OCI-LY1 (cell line): Measurements from ENCODE around the gene PDE8A.

Source experiments
- H2AFZ ChIP-seq: fragments of 200-600 bp; sonication (generic), shearing (Covaris generic); 2 replicates; pipeline ENCODE4 v1.6.0; 2014; ENCODE audit warnings: antibody characterized with exemption, mild to moderate bottlenecking, low read length
- H3F3A ChIP-seq: fragments of 200-600 bp; sonication (generic), shearing (Covaris generic); 2 replicates; pipeline ENCODE4 v1.6.0; 2014; ENCODE audit warnings: mild to moderate bottlenecking, antibody characterized with exemption, low read length, moderate library complexity; ENCODE audit not compliant: insufficient read depth
- H3K27ac ChIP-seq: fragments of 200-600 bp; sonication (generic); 2 replicates; pipeline ENCODE4 v1.5.1; 2014; ENCODE audit warnings: low read length, mixed run types, mild to moderate bottlenecking, low read depth; ENCODE audit not compliant: poor library complexity, severe bottlenecking
- H3K27me3 ChIP-seq: fragments of 200-600 bp; sonication (generic); 2 replicates; pipeline ENCODE4 v1.6.0; 2014; ENCODE audit warnings: antibody characterized with exemption, mild to moderate bottlenecking, low read length, moderate library complexity; ENCODE audit not compliant: insufficient read depth
- H3K36me3 ChIP-seq: fragments of 200-600 bp; sonication (generic); 2 replicates; pipeline ENCODE4 v1.6.1; 2014; ENCODE audit warnings: mild to moderate bottlenecking, antibody characterized with exemption, low read length, moderate library complexity, mixed read lengths; ENCODE audit not compliant: insufficient read depth
- H3K4me1 ChIP-seq: fragments of 200-600 bp; sonication (generic); 2 replicates; pipeline ENCODE4 v1.5.1; 2014; ENCODE audit warnings: mild to moderate bottlenecking, low read length, moderate library complexity; ENCODE audit not compliant: insufficient read depth, severe bottlenecking
- H3K4me2 ChIP-seq: fragments of 200-600 bp; sonication (generic), shearing (Covaris generic); 2 replicates; pipeline ENCODE4 v1.6.1; 2014; ENCODE audit warnings: low read length
- H3K4me3 ChIP-seq: fragments of 200-600 bp; sonication (generic); 2 replicates; pipeline ENCODE4 v1.5.1; 2014; ENCODE audit warnings: low read length, low read depth, mild to moderate bottlenecking, mixed read lengths; ENCODE audit not compliant: poor library complexity, severe bottlenecking
- H3K79me2 ChIP-seq: fragments of 200-600 bp; shearing (Covaris generic); 2 replicates; pipeline ENCODE4 v1.6.1; 2016; ENCODE audit warnings: mixed run types, low read length, mixed read lengths; ENCODE audit not compliant: insufficient read depth
- H3K9ac ChIP-seq: fragments of 200-600 bp; sonication (generic), shearing (Covaris generic); 2 replicates; pipeline ENCODE4 v1.6.1; 2014; ENCODE audit warnings: mild to moderate bottlenecking, low read length, mixed read lengths
- H3K9me2 ChIP-seq: fragments of 200-600 bp; sonication (generic), shearing (Covaris generic); 2 replicates; pipeline ENCODE4 v1.6.1; 2014; ENCODE audit warnings: low read depth, mild to moderate bottlenecking, low read length, mixed read lengths
- H3K9me3 ChIP-seq: fragments of 200-600 bp; shearing (Covaris generic); 2 replicates; pipeline ENCODE4 v1.6.1; 2014; ENCODE audit warnings: low read length, mixed read lengths
- H4K20me1 ChIP-seq: fragments of 200-600 bp; sonication (generic), shearing (Covaris generic); 2 replicates; pipeline ENCODE4 v1.6.0; 2016; ENCODE audit warnings: mild to moderate bottlenecking, low read length; ENCODE audit not compliant: insufficient read depth
- EZH2 ChIP-seq: fragments of 200-600 bp; sonication (generic), shearing (Covaris generic); IDR thresholded peaks from 2 replicates; pipeline ENCODE4 v1.8.0; 2017; ENCODE audit warnings: borderline replicate concordance, mixed run types, mild to moderate bottlenecking, antibody characterized with exemption, low read length, moderate library complexity, mixed read lengths
- TF ChIP-seq, protein P1 (sequence below): fragments of 200-600 bp; sonication (generic), shearing (Covaris generic); IDR thresholded peaks from 2 replicates; pipeline ENCODE4 v1.5.1; 2017; ENCODE audit warnings: mild to moderate bottlenecking, antibody characterized with exemption, low read length, moderate library complexity, mixed read lengths

Gene PDE8A

DNA sequence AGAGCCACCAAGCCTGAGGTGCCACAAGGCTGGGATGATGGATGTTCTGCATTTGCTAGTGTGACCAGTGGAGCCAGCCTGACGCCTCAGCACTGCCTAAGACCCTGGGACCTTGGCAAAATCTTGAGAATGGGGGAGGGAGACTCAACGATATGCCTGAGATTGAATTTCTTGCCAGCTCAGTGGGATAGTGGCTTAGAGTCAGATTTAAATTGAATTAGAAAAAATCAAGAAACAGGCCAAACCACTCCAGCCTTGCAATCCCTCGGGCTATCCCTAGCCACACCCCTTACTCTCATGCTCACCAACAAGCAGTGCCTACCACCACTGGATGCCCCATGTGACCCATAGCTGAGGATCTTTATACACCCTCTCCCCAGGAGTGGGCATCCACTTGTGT is 18.7 kb upstream of the PDE8A start:
- H3K9ac ChIP-seq, result no peak overlapping the region
- no peak overlapping the region for H2AFZ ChIP-seq
- H3K27ac ChIP-seq, result no peak overlapping the region
- H3K4me2 ChIP-seq, result no peak overlapping the region
- no peak for TF ChIP-seq EZH2
- TF ChIP-seq, protein P1, sequence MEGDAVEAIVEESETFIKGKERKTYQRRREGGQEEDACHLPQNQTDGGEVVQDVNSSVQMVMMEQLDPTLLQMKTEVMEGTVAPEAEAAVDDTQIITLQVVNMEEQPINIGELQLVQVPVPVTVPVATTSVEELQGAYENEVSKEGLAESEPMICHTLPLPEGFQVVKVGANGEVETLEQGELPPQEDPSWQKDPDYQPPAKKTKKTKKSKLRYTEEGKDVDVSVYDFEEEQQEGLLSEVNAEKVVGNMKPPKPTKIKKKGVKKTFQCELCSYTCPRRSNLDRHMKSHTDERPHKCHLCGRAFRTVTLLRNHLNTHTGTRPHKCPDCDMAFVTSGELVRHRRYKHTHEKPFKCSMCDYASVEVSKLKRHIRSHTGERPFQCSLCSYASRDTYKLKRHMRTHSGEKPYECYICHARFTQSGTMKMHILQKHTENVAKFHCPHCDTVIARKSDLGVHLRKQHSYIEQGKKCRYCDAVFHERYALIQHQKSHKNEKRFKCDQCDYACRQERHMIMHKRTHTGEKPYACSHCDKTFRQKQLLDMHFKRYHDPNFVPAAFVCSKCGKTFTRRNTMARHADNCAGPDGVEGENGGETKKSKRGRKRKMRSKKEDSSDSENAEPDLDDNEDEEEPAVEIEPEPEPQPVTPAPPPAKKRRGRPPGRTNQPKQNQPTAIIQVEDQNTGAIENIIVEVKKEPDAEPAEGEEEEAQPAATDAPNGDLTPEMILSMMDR, result no peak
- H3K4me3 ChIP-seq, result no peak overlapping the region
- no peaks in the 10 kb centered on the region for H3F3A ChIP-seq
- no peaks in the 10 kb centered on the region for H3K79me2 ChIP-seq
- no peaks in the 10 kb centered on the region for H3K9me2 ChIP-seq
- H3K36me3 ChIP-seq, result no peaks in the 10 kb centered on the region
- H3K4me1 ChIP-seq, result no peaks in the 10 kb centered on the region
- H4K20me1 ChIP-seq, result no peaks in the 10 kb centered on the region
- H3K27me3 ChIP-seq, result no peaks in the 10 kb centered on the region; the same call in 1 of the 2 replicates
- no peaks in the 10 kb centered on the region for H3K9me3 ChIP-seq

DNA sequence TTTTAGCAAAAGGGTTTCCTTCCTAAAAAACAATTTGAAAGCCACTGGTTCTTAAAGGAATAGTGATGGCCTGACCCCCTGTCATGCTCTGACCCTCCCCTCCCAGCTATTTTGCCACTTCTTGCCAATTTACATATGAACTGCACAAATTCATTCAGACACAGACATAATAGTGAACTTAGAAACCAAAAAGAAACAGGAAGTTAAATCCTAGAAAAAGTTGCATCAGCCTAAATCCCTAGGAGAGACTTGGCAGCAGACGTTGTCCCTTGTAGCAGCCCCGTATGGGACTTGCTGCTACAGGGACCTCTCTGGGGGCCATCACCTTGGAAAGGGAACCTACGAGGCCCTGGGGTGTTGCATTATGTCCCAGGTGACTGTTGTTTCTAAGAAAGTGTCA is 14.3 kb upstream of the PDE8A start:
- Histone ChIP-seq H3K4me1 (no peaks in the 10 kb centered on the region), H3F3A (no peaks in the 10 kb centered on the region), H3K27ac (no peak overlapping the region), H3K4me2 (no peak overlapping the region), H3K9me2 (no peaks in the 10 kb centered on the region), H3K4me3 (no peak overlapping the region), H3K79me2 (no peaks in the 10 kb centered on the region), H4K20me1 (no peaks in the 10 kb centered on the region), H3K27me3 (peaks cover 11% of the 10 kb centered on the region; the same call in 1 of the 2 replicates), H3K9me3 (no peaks in the 10 kb centered on the region), H3K9ac (no peak overlapping the region), H3K36me3 (no peaks in the 10 kb centered on the region), H2AFZ (no peak overlapping the region)
- TF ChIP-seq, protein P1, result no peak
- TF ChIP-seq EZH2, result no peak

DNA sequence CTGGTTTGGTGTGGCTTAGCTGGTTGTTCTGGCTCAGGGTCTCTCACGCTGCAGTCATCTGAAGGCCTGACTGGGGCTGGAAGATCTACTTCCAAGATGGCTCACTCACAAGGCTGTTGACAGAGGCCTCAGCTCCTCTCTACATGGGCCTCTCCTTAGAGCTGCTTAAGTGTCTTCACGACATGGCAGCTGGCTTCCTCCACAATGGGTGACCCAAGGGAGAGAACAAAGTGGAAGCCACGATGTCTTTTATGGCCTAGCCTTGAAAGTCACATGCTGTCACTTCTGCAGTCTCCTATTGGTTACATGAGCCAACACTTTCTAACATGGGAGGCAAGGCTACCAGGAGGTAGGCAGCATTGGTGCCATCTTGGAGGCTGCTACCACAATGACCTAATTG is 13.4 kb upstream of the PDE8A start:
- no peak overlapping the region for H3K4me2 ChIP-seq
- no peaks in the 10 kb centered on the region for H3F3A ChIP-seq
- no peaks in the 10 kb centered on the region for H3K36me3 ChIP-seq
- H2AFZ ChIP-seq, result no peak overlapping the region
- peaks cover 11% of the 10 kb centered on the region; the same call in 1 of the 2 replicates for H3K27me3 ChIP-seq
- TF ChIP-seq, protein P1, result no peak
- TF ChIP-seq EZH2, result no peak
- no peaks in the 10 kb centered on the region for H3K79me2 ChIP-seq
- no peak overlapping the region for H3K9ac ChIP-seq
- no peak overlapping the region for H3K27ac ChIP-seq
- no peak overlapping the region for H3K4me3 ChIP-seq
- H3K9me2 ChIP-seq, result no peaks in the 10 kb centered on the region
- H4K20me1 ChIP-seq, result no peaks in the 10 kb centered on the region
- H3K4me1 ChIP-seq, result no peaks in the 10 kb centered on the region
- H3K9me3 ChIP-seq, result no peaks in the 10 kb centered on the region
